Mesothelial cell of epicardium (in vitro differentiated cells): ENCODE measurements around the gene IL15RA. TPM values are rescaled to one million over a fixed set of nuclear protein-coding genes. Genes with fewer than 3 reads are reported as not detected.
A peak's percentile ranks its signal among the peaks of the same experiment; 100 is the strongest.

Source experiments
- DNase-seq, 2 experiments: peaks; one replicate each; pipeline ENCODE4 v3.0.0; 2021; ENCODE audit warnings: low spot score in 2 of 2; ENCODE audit not compliant: unreplicated experiment in 2 of 2
- H3K27ac Mint-ChIP-seq: 2 replicates; pipeline ENCODE4 v1.8.0; 2021; ENCODE audit warnings: mixed read lengths
- H3K27me3 Mint-ChIP-seq: 2 replicates; pipeline ENCODE4 v1.8.0; 2021; ENCODE audit warnings: low read depth, mixed read lengths
- H3K36me3 Mint-ChIP-seq: 2 replicates; pipeline ENCODE4 v1.8.0; 2021; ENCODE audit warnings: mixed read lengths
- H3K4me1 Mint-ChIP-seq: 2 replicates; pipeline ENCODE4 v1.8.0; 2021; ENCODE audit warnings: mixed read lengths
- H3K4me3 Mint-ChIP-seq: 2 replicates; pipeline ENCODE4 v1.8.0; 2021; ENCODE audit warnings: mild to moderate bottlenecking, moderate library complexity, mixed read lengths
- H3K9me3 Mint-ChIP-seq: 2 replicates; pipeline ENCODE4 v1.8.0; 2021; ENCODE audit warnings: mixed read lengths
- total RNA-seq: library from RNA; stranded (reverse); gene quantifications from 3 replicates; pipeline ENCODE4 v1.2.1, GENCODE V29; 2021
- TF ChIP-seq, protein P1 (sequence below): fragments of 200-600 bp; sonication (generic); IDR thresholded peaks from one replicate; pipeline ENCODE4 v1.5.0; 2021; ENCODE audit warnings: antibody characterized with exemption; ENCODE audit not compliant: unreplicated experiment

IL15RA gene
- total RNA-seq, 1 donor from 2014 or later = not detected

GRCh38 chr10:6014241-6014761 is 37.0 kb upstream of the IL15RA start:
- no peak overlapping the region for H3K4me3 Mint-ChIP-seq
- H3K27me3 Mint-ChIP-seq = peaks cover 7% of the 10 kb centered on the region
- no peak for DNase-seq
- TF ChIP-seq, protein P1, sequence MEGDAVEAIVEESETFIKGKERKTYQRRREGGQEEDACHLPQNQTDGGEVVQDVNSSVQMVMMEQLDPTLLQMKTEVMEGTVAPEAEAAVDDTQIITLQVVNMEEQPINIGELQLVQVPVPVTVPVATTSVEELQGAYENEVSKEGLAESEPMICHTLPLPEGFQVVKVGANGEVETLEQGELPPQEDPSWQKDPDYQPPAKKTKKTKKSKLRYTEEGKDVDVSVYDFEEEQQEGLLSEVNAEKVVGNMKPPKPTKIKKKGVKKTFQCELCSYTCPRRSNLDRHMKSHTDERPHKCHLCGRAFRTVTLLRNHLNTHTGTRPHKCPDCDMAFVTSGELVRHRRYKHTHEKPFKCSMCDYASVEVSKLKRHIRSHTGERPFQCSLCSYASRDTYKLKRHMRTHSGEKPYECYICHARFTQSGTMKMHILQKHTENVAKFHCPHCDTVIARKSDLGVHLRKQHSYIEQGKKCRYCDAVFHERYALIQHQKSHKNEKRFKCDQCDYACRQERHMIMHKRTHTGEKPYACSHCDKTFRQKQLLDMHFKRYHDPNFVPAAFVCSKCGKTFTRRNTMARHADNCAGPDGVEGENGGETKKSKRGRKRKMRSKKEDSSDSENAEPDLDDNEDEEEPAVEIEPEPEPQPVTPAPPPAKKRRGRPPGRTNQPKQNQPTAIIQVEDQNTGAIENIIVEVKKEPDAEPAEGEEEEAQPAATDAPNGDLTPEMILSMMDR = peak; percentile 56
- no peaks in the 10 kb centered on the region for H3K4me1 Mint-ChIP-seq
- H3K9me3 Mint-ChIP-seq = peaks cover 4% of the 10 kb centered on the region
- no peak overlapping the region for H3K27ac Mint-ChIP-seq
- H3K36me3 Mint-ChIP-seq = no peaks in the 10 kb centered on the region

GRCh38 chr10:6013413-6014192 is 36.3 kb upstream of the IL15RA start:
- peaks cover 3% of the 10 kb centered on the region for H3K9me3 Mint-ChIP-seq
- H3K4me3 Mint-ChIP-seq = no peak overlapping the region
- no peak overlapping the region for H3K27ac Mint-ChIP-seq
- no peaks in the 10 kb centered on the region for H3K4me1 Mint-ChIP-seq
- peaks cover 6% of the 10 kb centered on the region for H3K27me3 Mint-ChIP-seq
- H3K36me3 Mint-ChIP-seq = no peaks in the 10 kb centered on the region
- DNase-seq = no peak
- TF ChIP-seq, protein P1 = no peak

- no peak overlapping the region for H3K27ac Mint-ChIP-seq
- no peak overlapping the region for H3K4me3 Mint-ChIP-seq
- no peaks in the 10 kb centered on the region for H3K4me1 Mint-ChIP-seq
- H3K27me3 Mint-ChIP-seq = peaks cover 6% of the 10 kb centered on the region
- TF ChIP-seq, protein P1 = no peak
- no peak for DNase-seq
- H3K9me3 Mint-ChIP-seq = peaks cover 11% of the 10 kb centered on the region
- H3K36me3 Mint-ChIP-seq = no peaks in the 10 kb centered on the region
These were observed 35.0 kb upstream of the IL15RA start for GRCh38 chr10:6012121-6012905.

GRCh38 chr10:6011558-6011957 is 34.2 kb upstream of the IL15RA start:
- Mint-ChIP-seq H3K27me3 (peaks cover 9% of the 10 kb centered on the region), H3K9me3 (peaks cover 19% of the 10 kb centered on the region), H3K4me3 (no peak overlapping the region), H3K36me3 (no peaks in the 10 kb centered on the region), H3K27ac (no peak overlapping the region), H3K4me1 (no peaks in the 10 kb centered on the region)
- no peak for DNase-seq
- TF ChIP-seq, protein P1 = no peak

- H3K9me3 Mint-ChIP-seq = peaks cover 20% of the 10 kb centered on the region
- peaks cover 13% of the 10 kb centered on the region for H3K27me3 Mint-ChIP-seq
- no peaks in the 10 kb centered on the region for H3K4me1 Mint-ChIP-seq
- no peak overlapping the region for H3K27ac Mint-ChIP-seq
- DNase-seq = no peak
- TF ChIP-seq, protein P1 = no peak
- no peak overlapping the region for H3K4me3 Mint-ChIP-seq
- H3K36me3 Mint-ChIP-seq = no peaks in the 10 kb centered on the region
These were observed 33.2 kb upstream of the IL15RA start for GRCh38 chr10:6010569-6010968.
